ENCODE measurements around the gene EFCAB9. TPM values are rescaled to one million over a fixed set of nuclear protein-coding genes. Genes with fewer than 3 reads are reported as not detected.
A peak's percentile ranks its signal among the peaks of the same experiment; 100 is the strongest.

EFCAB9 gene
- total RNA-seq, 1 donor from 2014 or later, result not detected

- no peak for DNase-seq
These were observed 51.1 kb downstream of the EFCAB9 start for GRCh38 chr5:172245046-172245445.

GRCh38 chr5:172245703-172246125 is 51.7 kb downstream of the EFCAB9 start:
- DNase-seq, result peak; percentile 10

DNA sequence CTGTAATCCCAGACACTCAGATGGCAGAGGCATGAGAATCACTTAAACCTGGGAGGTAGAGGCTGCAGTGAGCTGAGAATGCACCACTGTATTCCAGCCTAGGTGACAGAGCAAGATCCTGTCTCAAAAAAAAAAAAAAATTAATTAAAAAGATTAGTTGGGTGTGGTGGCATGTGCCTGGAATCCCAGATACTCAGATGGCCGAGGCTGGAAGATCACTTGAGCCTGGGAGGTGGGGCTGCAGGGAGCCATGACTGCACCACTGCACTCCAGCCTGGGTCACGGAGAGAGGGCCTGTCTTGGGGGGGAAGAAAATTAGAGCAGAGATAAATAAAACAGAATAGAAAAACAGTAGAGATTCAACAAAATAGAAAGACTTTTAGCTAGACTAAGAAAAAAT is 54.7 kb downstream of the EFCAB9 start:
- DNase-seq, result no peak

GRCh38 chr5:172251419-172251818 is 57.4 kb downstream of the EFCAB9 start:
- DNase-seq, result no peak

GRCh38 chr5:172252501-172252900 is 58.5 kb downstream of the EFCAB9 start:
- DNase-seq, result no peak

Other genes with a start within 250 kb of the EFCAB9 start
- 81.4 and 90.4 TPM in 2 replicates for gene FBXW11, start 187.5 kb upstream of the EFCAB9 start, total RNA-seq
- 56.0 and 61.8 TPM in 2 replicates for gene STK10, start 5.9 kb upstream of the EFCAB9 start, total RNA-seq
- 25.7 and 29.4 TPM in 2 replicates for gene UBTD2, start 89.6 kb downstream of the EFCAB9 start, total RNA-seq

All from dermis blood vessel endothelial cell (primary cell).